Measurements from ENCODE around the gene GABBR2. TPM values are rescaled to one million over a fixed set of nuclear protein-coding genes. Genes with fewer than 3 reads are reported as not detected.

Gene GABBR2
- total RNA-seq, 2 donors from 2014 or later, result not detected

- Histone ChIP-seq H3K27me3 (no peaks in the 10 kb centered on the region), H3K4me1 (no peaks in the 10 kb centered on the region), H3K9me3 (no peaks in the 10 kb centered on the region), H3K4me3 (no peak overlapping the region), H3K36me3 (replicated peaks in 1 of 2; ENCODE audit: insufficient read depth in 1 of 2, low read depth in 2 of 2) (no peaks in the 10 kb centered on the region), H3K27ac (no peak overlapping the region)
- intact Hi-C loops (cut with DNase I), result no loop called here
- ATAC-seq (no peak), DNase-seq (no peak)
- 87 to 93% methylated on average over 13 of the region's 13 CpGs for WGBS, 2 donors
- no peak for TF ChIP-seq CTCF (IDR thresholded peaks at IDR 0.05)
- no peak for TF ChIP-seq POLR2A (IDR thresholded peaks at IDR 0.05)
Measured at GRCh38 chr9:98302938-98303632, 405.6 kb downstream of the GABBR2 start.

GRCh38 chr9:98302150-98302549 lies 406.6 kb downstream of the GABBR2 start:
- no peaks in the 10 kb centered on the region for H3K36me3 ChIP-seq (replicated peaks in 1 of 2; ENCODE audit: insufficient read depth in 1 of 2, low read depth in 2 of 2)
- DNase-seq (no peak), ATAC-seq (no peak)
- no peak overlapping the region for H3K27ac ChIP-seq
- intact Hi-C loops (cut with DNase I), result no loop called here
- TF ChIP-seq CTCF (IDR thresholded peaks at IDR 0.05), result no peak
- TF ChIP-seq POLR2A (IDR thresholded peaks at IDR 0.05), result no peak
- 40% methylated on average over 5 of the region's 5 CpGs for WGBS, 2 donors
- no peak overlapping the region for H3K4me3 ChIP-seq
- H3K4me1 ChIP-seq, result no peaks in the 10 kb centered on the region
- no peaks in the 10 kb centered on the region for H3K9me3 ChIP-seq
- no peaks in the 10 kb centered on the region for H3K27me3 ChIP-seq

GRCh38 chr9:98300611-98301010 lies 408.1 kb downstream of the GABBR2 start:
- ATAC-seq (no peak), DNase-seq (no peak)
- no peaks in the 10 kb centered on the region for H3K27me3 ChIP-seq
- no peak overlapping the region for H3K27ac ChIP-seq
- no peaks in the 10 kb centered on the region for H3K9me3 ChIP-seq
- no peak for TF ChIP-seq POLR2A (IDR thresholded peaks at IDR 0.05)
- H3K4me3 ChIP-seq, result no peak overlapping the region
- WGBS, 2 donors, result 86 to 88% methylated on average over 3 of the region's 3 CpGs
- no peaks in the 10 kb centered on the region for H3K4me1 ChIP-seq
- H3K36me3 ChIP-seq (replicated peaks in 1 of 2; ENCODE audit: insufficient read depth in 1 of 2, low read depth in 2 of 2), result no peaks in the 10 kb centered on the region
- intact Hi-C loops (cut with DNase I), result no loop called here

GRCh38 chr9:98298476-98298875 lies 410.3 kb downstream of the GABBR2 start:
- DNase-seq (no peak), ATAC-seq (no peak)
- H3K9me3 ChIP-seq, result no peaks in the 10 kb centered on the region
- H3K36me3 ChIP-seq (replicated peaks in 1 of 2; ENCODE audit: insufficient read depth in 1 of 2, low read depth in 2 of 2), result no peaks in the 10 kb centered on the region
- H3K4me1 ChIP-seq, result no peaks in the 10 kb centered on the region
- TF ChIP-seq CTCF (IDR thresholded peaks at IDR 0.05) (no peak), POLR2A (IDR thresholded peaks at IDR 0.05) (no peak)
- H3K27ac ChIP-seq, result no peak overlapping the region
- intact Hi-C loops (cut with DNase I), result no loop called here
- no peaks in the 10 kb centered on the region for H3K27me3 ChIP-seq
- no peak overlapping the region for H3K4me3 ChIP-seq

GRCh38 chr9:98295824-98296223 lies 412.9 kb downstream of the GABBR2 start:
- H3K36me3 ChIP-seq (replicated peaks in 1 of 2; ENCODE audit: insufficient read depth in 1 of 2, low read depth in 2 of 2), result no peaks in the 10 kb centered on the region
- no peaks in the 10 kb centered on the region for H3K4me1 ChIP-seq
- 81% methylated on average over 6 of the region's 6 CpGs for WGBS, 2 donors
- no peak overlapping the region for H3K27ac ChIP-seq
- no peaks in the 10 kb centered on the region for H3K9me3 ChIP-seq
- no peaks in the 10 kb centered on the region for H3K27me3 ChIP-seq
- H3K4me3 ChIP-seq, result no peak overlapping the region
- TF ChIP-seq CTCF (IDR thresholded peaks at IDR 0.05) (no peak), POLR2A (IDR thresholded peaks at IDR 0.05) (no peak)
- intact Hi-C loops (cut with DNase I), result no loop called here
- no peak for ATAC-seq
- no peak for DNase-seq
